ENCODE data around the gene MEDAG. TPM values are rescaled to one million over a fixed set of nuclear protein-coding genes. Genes with fewer than 3 reads are reported as not detected.

MEDAG gene
- total and polyA plus RNA-seq, 2 experiments from 2014 or later, result 1.7 to 2.0 TPM

DNA sequence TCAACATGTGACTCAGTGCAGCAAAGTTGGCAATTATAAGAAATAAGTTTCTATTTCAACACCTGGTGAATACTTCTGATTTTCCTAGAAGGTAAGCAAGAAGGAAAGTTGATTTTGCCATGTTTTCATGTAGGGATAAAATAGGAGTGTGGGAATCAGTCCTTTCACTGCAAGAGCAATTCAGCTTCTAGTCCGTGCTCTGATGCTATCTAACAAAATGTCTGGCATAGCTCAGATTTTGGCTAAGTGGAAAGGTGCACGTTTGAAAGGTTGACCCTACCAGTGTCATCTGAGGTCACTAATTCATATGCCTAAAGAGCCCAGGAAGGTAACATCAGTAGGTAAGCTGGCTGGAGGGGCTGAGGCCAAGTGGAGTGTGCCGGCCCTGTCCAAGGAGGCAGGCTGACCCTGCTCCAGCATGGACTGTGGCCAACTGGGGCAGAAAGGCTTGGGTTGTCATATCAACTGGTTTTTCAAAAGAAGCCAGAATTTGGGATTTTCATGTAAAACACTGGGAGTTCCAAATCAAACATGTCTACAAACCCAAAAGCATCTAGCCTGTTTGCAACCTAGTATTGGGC, 38.9 kb upstream of the MEDAG start:
- Mint-ChIP-seq H3K9me3 (no peaks in the 10 kb centered on the region), H3K27me3 (ENCODE audit: insufficient read depth, low read depth, poor library complexity) (peaks cover 27% of the 10 kb centered on the region), H3K36me3 (ENCODE audit: low read depth) (no peaks in the 10 kb centered on the region), H3K27ac (no peak overlapping the region), H3K4me3 (no peak overlapping the region), H3K4me1 (peaks cover 66% of the 10 kb centered on the region)
- H3K9me2 ChIP-seq (ENCODE audit: insufficient read depth), result no peaks in the 10 kb centered on the region
- no peak overlapping the region for H3K27ac ChIP-seq (ENCODE audit: low read depth)
- no peak overlapping the region for H2AFZ ChIP-seq
- no peak overlapping the region for H3K4me2 ChIP-seq
- peaks cover 41% of the 10 kb centered on the region for H3K4me1 ChIP-seq (ENCODE audit: insufficient read depth)
- 0 out of 2 replicates have a peak, but pooled peaks cover 2% of the 10 kb centered on the region for H3K79me2 ChIP-seq (replicated peaks; ENCODE audit: insufficient read depth)
- no peaks in the 10 kb centered on the region for H4K20me1 ChIP-seq (replicated peaks; ENCODE audit: insufficient read depth)
- no peak for TF ChIP-seq EZH2phosphoT487 (IDR thresholded peaks at IDR 0.05; ENCODE audit: unreplicated experiment)
- DNase-seq (ENCODE audit: low spot score), result no peak
- no peak for ATAC-seq
- H3K4me3 ChIP-seq, result no peak overlapping the region
- no peaks in the 10 kb centered on the region for H3K36me3 ChIP-seq (ENCODE audit: insufficient read depth)
- H3F3A ChIP-seq (replicated peaks; ENCODE audit: low read depth), result no peaks in the 10 kb centered on the region
- H3K27me3 ChIP-seq (ENCODE audit: insufficient read depth), result peaks cover 9% of the 10 kb centered on the region

DNA sequence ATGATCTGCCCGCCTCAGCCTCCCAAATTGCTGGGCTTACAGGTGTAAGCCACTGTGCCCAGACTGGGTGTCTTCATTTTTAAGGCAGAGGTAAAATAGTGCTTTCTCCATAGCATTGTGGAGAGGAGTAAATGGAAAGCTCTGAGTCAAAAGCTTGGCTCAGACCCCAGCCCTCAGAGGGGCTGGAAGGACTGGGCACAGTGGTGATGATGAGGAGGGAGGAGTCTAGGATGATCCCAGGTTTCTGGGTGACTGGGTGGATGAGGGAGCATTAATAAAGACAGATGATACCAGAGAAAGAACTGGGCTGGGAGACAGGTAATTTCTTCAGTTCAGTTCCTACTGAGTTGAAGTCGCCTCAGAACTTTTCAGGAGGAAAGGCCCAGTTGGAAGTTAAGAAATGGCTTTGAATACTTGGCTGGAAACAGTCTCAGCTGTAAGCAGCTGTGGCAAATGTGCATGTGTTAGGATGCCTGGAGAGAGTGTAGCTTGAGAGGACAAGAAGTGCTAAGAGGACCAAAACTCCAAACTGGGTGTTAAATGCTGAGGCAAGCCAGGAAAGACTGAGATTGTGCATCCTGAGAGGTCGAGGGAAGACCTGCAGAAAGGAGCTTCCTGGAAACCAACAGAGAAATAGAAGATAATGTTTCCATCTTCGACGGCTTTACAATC, 37.1 kb upstream of the MEDAG start:
- no peak overlapping the region for H3K4me3 Mint-ChIP-seq
- no peak for ATAC-seq
- peaks cover 19% of the 10 kb centered on the region for H3K27me3 Mint-ChIP-seq (ENCODE audit: insufficient read depth, low read depth, poor library complexity)
- peaks cover 2% of the 10 kb centered on the region; the same call in 1 of the 2 replicates for H3K79me2 ChIP-seq (replicated peaks; ENCODE audit: insufficient read depth)
- H3K4me3 ChIP-seq, result no peak overlapping the region
- H3K4me1 Mint-ChIP-seq, result peaks cover 70% of the 10 kb centered on the region
- H3K36me3 Mint-ChIP-seq (ENCODE audit: low read depth), result no peaks in the 10 kb centered on the region
- no peak for DNase-seq (ENCODE audit: low spot score)
- H2AFZ ChIP-seq, result no peak overlapping the region
- H3K27me3 ChIP-seq (ENCODE audit: insufficient read depth), result no peaks in the 10 kb centered on the region
- no peak overlapping the region for H3K27ac Mint-ChIP-seq
- H3K4me2 ChIP-seq, result no peak overlapping the region
- no peaks in the 10 kb centered on the region for H3F3A ChIP-seq (replicated peaks; ENCODE audit: low read depth)
- H3K9me2 ChIP-seq (ENCODE audit: insufficient read depth), result no peaks in the 10 kb centered on the region
- no peaks in the 10 kb centered on the region for H3K9me3 Mint-ChIP-seq
- no peaks in the 10 kb centered on the region for H3K36me3 ChIP-seq (ENCODE audit: insufficient read depth)
- no peak overlapping the region for H3K27ac ChIP-seq (ENCODE audit: low read depth)
- TF ChIP-seq ZNF114 (CRISPR knock-in tag; IDR thresholded peaks at IDR 0.05), result no peak
- TF ChIP-seq, protein P1, sequence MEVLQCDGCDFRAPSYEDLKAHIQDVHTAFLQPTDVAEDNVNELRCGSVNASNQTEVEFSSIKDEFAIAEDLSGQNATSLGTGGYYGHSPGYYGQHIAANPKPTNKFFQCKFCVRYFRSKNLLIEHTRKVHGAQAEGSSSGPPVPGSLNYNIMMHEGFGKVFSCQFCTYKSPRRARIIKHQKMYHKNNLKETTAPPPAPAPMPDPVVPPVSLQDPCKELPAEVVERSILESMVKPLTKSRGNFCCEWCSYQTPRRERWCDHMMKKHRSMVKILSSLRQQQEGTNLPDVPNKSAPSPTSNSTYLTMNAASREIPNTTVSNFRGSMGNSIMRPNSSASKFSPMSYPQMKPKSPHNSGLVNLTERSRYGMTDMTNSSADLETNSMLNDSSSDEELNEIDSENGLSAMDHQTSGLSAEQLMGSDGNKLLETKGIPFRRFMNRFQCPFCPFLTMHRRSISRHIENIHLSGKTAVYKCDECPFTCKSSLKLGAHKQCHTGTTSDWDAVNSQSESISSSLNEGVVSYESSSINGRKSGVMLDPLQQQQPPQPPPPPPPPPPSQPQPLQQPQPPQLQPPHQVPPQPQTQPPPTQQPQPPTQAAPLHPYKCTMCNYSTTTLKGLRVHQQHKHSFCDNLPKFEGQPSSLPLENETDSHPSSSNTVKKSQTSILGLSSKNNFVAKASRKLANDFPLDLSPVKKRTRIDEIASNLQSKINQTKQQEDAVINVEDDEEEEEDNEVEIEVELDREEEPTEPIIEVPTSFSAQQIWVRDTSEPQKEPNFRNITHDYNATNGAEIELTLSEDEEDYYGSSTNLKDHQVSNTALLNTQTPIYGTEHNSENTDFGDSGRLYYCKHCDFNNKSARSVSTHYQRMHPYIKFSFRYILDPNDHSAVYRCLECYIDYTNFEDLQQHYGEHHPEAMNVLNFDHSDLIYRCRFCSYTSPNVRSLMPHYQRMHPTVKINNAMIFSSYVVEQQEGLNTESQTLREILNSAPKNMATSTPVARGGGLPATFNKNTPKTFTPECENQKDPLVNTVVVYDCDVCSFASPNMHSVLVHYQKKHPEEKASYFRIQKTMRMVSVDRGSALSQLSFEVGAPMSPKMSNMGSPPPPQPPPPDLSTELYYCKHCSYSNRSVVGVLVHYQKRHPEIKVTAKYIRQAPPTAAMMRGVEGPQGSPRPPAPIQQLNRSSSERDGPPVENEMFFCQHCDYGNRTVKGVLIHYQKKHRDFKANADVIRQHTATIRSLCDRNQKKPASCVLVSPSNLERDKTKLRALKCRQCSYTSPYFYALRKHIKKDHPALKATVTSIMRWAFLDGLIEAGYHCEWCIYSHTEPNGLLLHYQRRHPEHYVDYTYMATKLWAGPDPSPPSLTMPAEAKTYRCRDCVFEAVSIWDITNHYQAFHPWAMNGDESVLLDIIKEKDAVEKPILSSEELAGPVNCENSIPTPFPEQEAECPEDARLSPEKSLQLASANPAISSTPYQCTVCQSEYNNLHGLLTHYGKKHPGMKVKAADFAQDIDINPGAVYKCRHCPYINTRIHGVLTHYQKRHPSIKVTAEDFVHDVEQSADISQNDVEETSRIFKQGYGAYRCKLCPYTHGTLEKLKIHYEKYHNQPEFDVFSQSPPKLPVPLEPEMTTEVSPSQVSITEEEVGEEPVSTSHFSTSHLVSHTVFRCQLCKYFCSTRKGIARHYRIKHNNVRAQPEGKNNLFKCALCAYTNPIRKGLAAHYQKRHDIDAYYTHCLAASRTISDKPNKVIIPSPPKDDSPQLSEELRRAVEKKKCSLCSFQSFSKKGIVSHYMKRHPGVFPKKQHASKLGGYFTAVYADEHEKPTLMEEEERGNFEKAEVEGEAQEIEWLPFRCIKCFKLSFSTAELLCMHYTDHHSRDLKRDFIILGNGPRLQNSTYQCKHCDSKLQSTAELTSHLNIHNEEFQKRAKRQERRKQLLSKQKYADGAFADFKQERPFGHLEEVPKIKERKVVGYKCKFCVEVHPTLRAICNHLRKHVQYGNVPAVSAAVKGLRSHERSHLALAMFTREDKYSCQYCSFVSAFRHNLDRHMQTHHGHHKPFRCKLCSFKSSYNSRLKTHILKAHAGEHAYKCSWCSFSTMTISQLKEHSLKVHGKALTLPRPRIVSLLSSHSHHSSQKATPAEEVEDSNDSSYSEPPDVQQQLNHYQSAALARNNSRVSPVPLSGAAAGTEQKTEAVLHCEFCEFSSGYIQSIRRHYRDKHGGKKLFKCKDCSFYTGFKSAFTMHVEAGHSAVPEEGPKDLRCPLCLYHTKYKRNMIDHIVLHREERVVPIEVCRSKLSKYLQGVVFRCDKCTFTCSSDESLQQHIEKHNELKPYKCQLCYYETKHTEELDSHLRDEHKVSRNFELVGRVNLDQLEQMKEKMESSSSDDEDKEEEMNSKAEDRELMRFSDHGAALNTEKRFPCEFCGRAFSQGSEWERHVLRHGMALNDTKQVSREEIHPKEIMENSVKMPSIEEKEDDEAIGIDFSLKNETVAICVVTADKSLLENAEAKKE (CRISPR knock-in tag; IDR thresholded peaks at IDR 0.05), result no peak
- TF ChIP-seq CREB1 (CRISPR knock-in tag; IDR thresholded peaks at IDR 0.05; ENCODE audit: low read depth), result no peak
- TF ChIP-seq NANOG (IDR thresholded peaks at IDR 0.05; ENCODE audit: borderline replicate concordance), result no peak
- TF ChIP-seq, protein P2, sequence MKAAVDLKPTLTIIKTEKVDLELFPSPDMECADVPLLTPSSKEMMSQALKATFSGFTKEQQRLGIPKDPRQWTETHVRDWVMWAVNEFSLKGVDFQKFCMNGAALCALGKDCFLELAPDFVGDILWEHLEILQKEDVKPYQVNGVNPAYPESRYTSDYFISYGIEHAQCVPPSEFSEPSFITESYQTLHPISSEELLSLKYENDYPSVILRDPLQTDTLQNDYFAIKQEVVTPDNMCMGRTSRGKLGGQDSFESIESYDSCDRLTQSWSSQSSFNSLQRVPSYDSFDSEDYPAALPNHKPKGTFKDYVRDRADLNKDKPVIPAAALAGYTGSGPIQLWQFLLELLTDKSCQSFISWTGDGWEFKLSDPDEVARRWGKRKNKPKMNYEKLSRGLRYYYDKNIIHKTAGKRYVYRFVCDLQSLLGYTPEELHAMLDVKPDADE (IDR thresholded peaks at IDR 0.05), result no peak
- TF ChIP-seq STAT1 (IDR thresholded peaks at IDR 0.05; ENCODE audit: unreplicated experiment), result no peak
- TF ChIP-seq, protein P3, sequence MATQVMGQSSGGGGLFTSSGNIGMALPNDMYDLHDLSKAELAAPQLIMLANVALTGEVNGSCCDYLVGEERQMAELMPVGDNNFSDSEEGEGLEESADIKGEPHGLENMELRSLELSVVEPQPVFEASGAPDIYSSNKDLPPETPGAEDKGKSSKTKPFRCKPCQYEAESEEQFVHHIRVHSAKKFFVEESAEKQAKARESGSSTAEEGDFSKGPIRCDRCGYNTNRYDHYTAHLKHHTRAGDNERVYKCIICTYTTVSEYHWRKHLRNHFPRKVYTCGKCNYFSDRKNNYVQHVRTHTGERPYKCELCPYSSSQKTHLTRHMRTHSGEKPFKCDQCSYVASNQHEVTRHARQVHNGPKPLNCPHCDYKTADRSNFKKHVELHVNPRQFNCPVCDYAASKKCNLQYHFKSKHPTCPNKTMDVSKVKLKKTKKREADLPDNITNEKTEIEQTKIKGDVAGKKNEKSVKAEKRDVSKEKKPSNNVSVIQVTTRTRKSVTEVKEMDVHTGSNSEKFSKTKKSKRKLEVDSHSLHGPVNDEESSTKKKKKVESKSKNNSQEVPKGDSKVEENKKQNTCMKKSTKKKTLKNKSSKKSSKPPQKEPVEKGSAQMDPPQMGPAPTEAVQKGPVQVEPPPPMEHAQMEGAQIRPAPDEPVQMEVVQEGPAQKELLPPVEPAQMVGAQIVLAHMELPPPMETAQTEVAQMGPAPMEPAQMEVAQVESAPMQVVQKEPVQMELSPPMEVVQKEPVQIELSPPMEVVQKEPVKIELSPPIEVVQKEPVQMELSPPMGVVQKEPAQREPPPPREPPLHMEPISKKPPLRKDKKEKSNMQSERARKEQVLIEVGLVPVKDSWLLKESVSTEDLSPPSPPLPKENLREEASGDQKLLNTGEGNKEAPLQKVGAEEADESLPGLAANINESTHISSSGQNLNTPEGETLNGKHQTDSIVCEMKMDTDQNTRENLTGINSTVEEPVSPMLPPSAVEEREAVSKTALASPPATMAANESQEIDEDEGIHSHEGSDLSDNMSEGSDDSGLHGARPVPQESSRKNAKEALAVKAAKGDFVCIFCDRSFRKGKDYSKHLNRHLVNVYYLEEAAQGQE (IDR thresholded peaks at IDR 0.05; ENCODE audit: unreplicated experiment), result no peak
- no peak for TF ChIP-seq ZNF331 (CRISPR knock-in tag; IDR thresholded peaks at IDR 0.05; ENCODE audit: low read depth)
- TF ChIP-seq JUNB (IDR thresholded peaks at IDR 0.05; ENCODE audit: unreplicated experiment), result no peak
- no peak for TF ChIP-seq EZH2phosphoT487 (IDR thresholded peaks at IDR 0.05; ENCODE audit: unreplicated experiment)
- TF ChIP-seq POLR2AphosphoS5 (IDR thresholded peaks at IDR 0.05; ENCODE audit: low read depth), result no peak
- peaks cover 51% of the 10 kb centered on the region for H3K4me1 ChIP-seq (ENCODE audit: insufficient read depth)
- no peaks in the 10 kb centered on the region for H4K20me1 ChIP-seq (replicated peaks; ENCODE audit: insufficient read depth)
